Esophagus muscularis mucosa (tissue), 3 donors: ENCODE measurements around the gene CDC34.

Experiments used
- CTCF ChIP-seq, 3 experiments: fragments of 200-600 bp in 2 of 3; fragments of 450-650 bp in 1 of 3; sonication (generic) in 2 of 3; IDR thresholded peaks; one replicate each; pipeline ENCODE4 v1.5.1; 2017 to 2019; ENCODE audit warnings: antibody characterized with exemption in 3 of 3, mild to moderate bottlenecking in 2 of 3, moderate library complexity in 1 of 3
- EP300 ChIP-seq: sonication (generic); formaldehyde crosslinking; IDR thresholded peaks from one replicate; pipeline ENCODE4 v1.6.1; 2017; ENCODE audit warnings: antibody characterized with exemption

GRCh38 chr19:571566-571974 is 40.0 kb downstream of the CDC34 start:
- TF ChIP-seq CTCF (IDR thresholded peaks at IDR 0.05) (no peak), EP300 (no peak)
